Epithelial cell of proximal tubule (primary cell): ENCODE results near the gene NR6A1. TPM values are rescaled to one million over a fixed set of nuclear protein-coding genes. Genes with fewer than 3 reads are reported as not detected.

Experiments
- DNase-seq: peaks from one replicate; pipeline ENCODE4 v3.0.0-alpha.2; 2011; ENCODE audit warnings: low read depth
- H3K4me3 ChIP-seq: 2 replicates; pipeline ENCODE4 v1.5.1; 2011; ENCODE audit warnings: low read depth, mild to moderate bottlenecking, low read length
- CTCF ChIP-seq: conservative IDR thresholded peaks from 2 replicates; pipeline ENCODE4 v1.5.1; 2012; ENCODE audit warnings: low read depth, mild to moderate bottlenecking, low read length
- total RNA-seq: library from RNA; depleted of rRNA; stranded (reverse); fragments of >200 nt; gene quantifications from 2 replicates; pipeline ENCODE4 v1.2.3, GENCODE V29; 2015

NR6A1 gene
- total RNA-seq, 1 donor from 2014 or later, result 2.0 TPM

GRCh38 chr9:124552273-124552605 is 218.9 kb downstream of the NR6A1 start:
- no peak overlapping the region for H3K4me3 ChIP-seq
- no peak for DNase-seq
- TF ChIP-seq CTCF, result no peak

- TF ChIP-seq CTCF, result peak; percentile 84
- DNase-seq, result peak; percentile 47
- no peak overlapping the region for H3K4me3 ChIP-seq
Observed at GRCh38 chr9:124551472-124552272, 219.4 kb downstream of the NR6A1 start.

- TF ChIP-seq CTCF, result no peak
- DNase-seq, result no peak
- H3K4me3 ChIP-seq, result no peak overlapping the region
Observed at GRCh38 chr9:124550072-124550471, 221.0 kb downstream of the NR6A1 start.

- DNase-seq, result no peak
- H3K4me3 ChIP-seq, result no peak overlapping the region
- no peak for TF ChIP-seq CTCF
Observed at GRCh38 chr9:124549016-124549415, 222.1 kb downstream of the NR6A1 start.

- no peak for TF ChIP-seq CTCF
- no peak for DNase-seq
- H3K4me3 ChIP-seq, result no peak overlapping the region
Observed at GRCh38 chr9:124544535-124544934, 226.6 kb downstream of the NR6A1 start.

GRCh38 chr9:124541824-124542223 is 229.3 kb downstream of the NR6A1 start:
- H3K4me3 ChIP-seq, result no peak overlapping the region
- TF ChIP-seq CTCF, result no peak
- DNase-seq, result no peak

- DNase-seq, result no peak
- no peak overlapping the region for H3K4me3 ChIP-seq
- no peak for TF ChIP-seq CTCF
Observed at GRCh38 chr9:124537926-124538325, 233.2 kb downstream of the NR6A1 start.
